Fibroblast of the aortic adventitia (primary cell): ENCODE measurements around the gene ATP11A. TPM values are rescaled to one million over a fixed set of nuclear protein-coding genes. Genes with fewer than 3 reads are reported as not detected.
"Not testable (repeated sequence)": the region's sequence is repeated elsewhere in the genome, so short reads cannot be mapped to it uniquely, and the experiment has no call there.

Experiments
- DNase-seq: peaks from one replicate; pipeline ENCODE4 v3.0.0-alpha.2; 2010; ENCODE audit warnings: low read depth
- H3K4me3 ChIP-seq: 2 replicates; pipeline ENCODE4 v1.5.1; 2011; ENCODE audit warnings: low read depth, mild to moderate bottlenecking, control low read depth, low read length, moderate library complexity
- CTCF ChIP-seq: IDR thresholded peaks from 2 replicates; pipeline ENCODE4 v1.5.1; 2011; ENCODE audit warnings: mild to moderate bottlenecking, low read length, control low read depth, inconsistent platforms; ENCODE audit not compliant: insufficient read depth
- total RNA-seq: library from RNA; depleted of rRNA; stranded (reverse); fragments of >200 nt; gene quantifications from 2 replicates; pipeline ENCODE4 v1.2.3, GENCODE V29; 2012; ENCODE audit warnings: low replicate concordance

ATP11A gene
- total RNA-seq, 1 donor: 8.9 TPM

- no peak for TF ChIP-seq CTCF
- H3K4me3 ChIP-seq: no peak overlapping the region
- DNase-seq: no peak
Measured at GRCh38 chr13:112704308-112705145, 14.7 kb downstream of the ATP11A start.

- TF ChIP-seq CTCF: no peak
- no peak for DNase-seq
Measured at GRCh38 chr13:112705286-112705685, 15.4 kb downstream of the ATP11A start.

GRCh38 chr13:112706171-112706570 lies 16.3 kb downstream of the ATP11A start:
- DNase-seq: no peak
- TF ChIP-seq CTCF: no peak
- H3K4me3 ChIP-seq: no peak overlapping the region

More at GRCh38 chr13:112705286-112705685, 15.4 kb downstream of the ATP11A start:
- no peak overlapping the region for H3K4me3 ChIP-seq

GRCh38 chr13:112708560-112709240 lies 18.9 kb downstream of the ATP11A start:
- no peak for DNase-seq
- no peak for TF ChIP-seq CTCF
- no peak overlapping the region for H3K4me3 ChIP-seq

- DNase-seq, H3K4me3 ChIP-seq: not testable (repeated sequence)
Measured at GRCh38 chr13:112709316-112709715, 19.5 kb downstream of the ATP11A start.

- DNase-seq: no peak
- TF ChIP-seq CTCF: no peak
- H3K4me3 ChIP-seq: no peak overlapping the region
Measured at GRCh38 chr13:112709825-112710783, 20.3 kb downstream of the ATP11A start.
